WTC11 (cell line): ENCODE data around the gene AK9. TPM values are rescaled to one million over a fixed set of nuclear protein-coding genes. Genes with fewer than 3 reads are reported as not detected.

Experiments used
- ATAC-seq: fragments of 200-7000 bp; cut with Tn5 transposase; 2 replicates; pipeline ENCODE4 v1.10.0; 2021; ENCODE audit warnings: mild to moderate bottlenecking, moderate library complexity
- CTCF ChIA-PET: fragments of 300-600 bp; sonication (Branson Sonifier 250); formaldehyde crosslinking; loops from one replicate; lab custom pipeline; 2021; ENCODE audit warnings: antibody characterized with exemption; lab: Charles Lee
- POLR2A ChIA-PET: fragments of 350-600 bp; sonication (Branson Sonifier 250); formaldehyde crosslinking; loops from one replicate; lab custom pipeline; 2021; ENCODE audit warnings: antibody characterized with exemption; lab: Charles Lee
- DNase-seq: peaks from one replicate; pipeline ENCODE4 v3.0.0; 2021; ENCODE audit warnings: low spot score
- H3K27ac Mint-ChIP-seq: 2 replicates; pipeline ENCODE4 v1.8.0; 2021; ENCODE audit warnings: mixed read lengths
- H3K27me3 Mint-ChIP-seq: 2 replicates; pipeline ENCODE4 v1.8.0; 2021; ENCODE audit warnings: low read depth, mild to moderate bottlenecking, moderate library complexity, mixed read lengths
- H3K36me3 Mint-ChIP-seq: 2 replicates; pipeline ENCODE4 v1.8.0; 2021; ENCODE audit warnings: mixed read lengths
- H3K4me1 Mint-ChIP-seq: 2 replicates; pipeline ENCODE4 v1.8.0; 2022; ENCODE audit warnings: mixed read lengths
- H3K4me3 Mint-ChIP-seq: 2 replicates; pipeline ENCODE4 v1.8.0; 2021; ENCODE audit warnings: mild to moderate bottlenecking, moderate library complexity, mixed read lengths
- H3K9me3 Mint-ChIP-seq: 2 replicates; pipeline ENCODE4 v1.8.0; 2021; ENCODE audit warnings: mixed read lengths
- E2F1 ChIP-seq: sonication (generic); formaldehyde crosslinking; IDR thresholded peaks from 2 replicates; pipeline ENCODE4 v1.8.0; 2022; ENCODE audit warnings: mild to moderate bottlenecking, missing genetic modification reagents
- ELF4 ChIP-seq: sonication (generic); formaldehyde crosslinking; IDR thresholded peaks from 2 replicates; pipeline ENCODE4 v1.8.1; 2022; ENCODE audit warnings: low read depth, mild to moderate bottlenecking, moderate library complexity, missing genetic modification reagents
- EMX1 ChIP-seq: fragments of 250-450 bp; sonication (Bioruptor Pico); IDR thresholded peaks from 2 replicates; pipeline ENCODE4 v1.8.0; 2021; ENCODE audit warnings: mild to moderate bottlenecking
- ESRRA ChIP-seq: sonication (generic); formaldehyde crosslinking; IDR thresholded peaks from 2 replicates; pipeline ENCODE4 v1.8.1; 2022; ENCODE audit warnings: mild to moderate bottlenecking, missing genetic modification reagents, borderline replicate concordance
- FOXJ3 ChIP-seq: sonication (generic); formaldehyde crosslinking; IDR thresholded peaks from 2 replicates; pipeline ENCODE4 v1.9.0; 2021; ENCODE audit warnings: missing genetic modification reagents, mild to moderate bottlenecking, borderline replicate concordance
- FOXK1 ChIP-seq: sonication (generic); formaldehyde crosslinking; IDR thresholded peaks from 2 replicates; pipeline ENCODE4 v1.8.0; 2022; ENCODE audit warnings: mild to moderate bottlenecking, moderate library complexity, missing genetic modification reagents
- KAT7 ChIP-seq: sonication (generic); formaldehyde crosslinking; IDR thresholded peaks from 2 replicates; pipeline ENCODE4 v1.8.1; 2023; ENCODE audit warnings: missing genetic modification reagents, mild to moderate bottlenecking, borderline replicate concordance
- NFATC4 ChIP-seq: fragments of 250-450 bp; sonication (Bioruptor Pico); IDR thresholded peaks from 2 replicates; pipeline ENCODE4 v1.9.0; 2021; ENCODE audit warnings: mild to moderate bottlenecking
- NFE2L1 ChIP-seq: sonication (generic); formaldehyde crosslinking; IDR thresholded peaks from 2 replicates; pipeline ENCODE4 v1.8.1; 2023; ENCODE audit warnings: missing genetic modification reagents
- NFYB ChIP-seq: sonication (generic); formaldehyde crosslinking; conservative IDR thresholded peaks from 2 replicates; pipeline ENCODE4 v1.8.0; 2022; ENCODE audit warnings: low read depth, missing genetic modification reagents
- NR3C1 ChIP-seq: sonication (generic); formaldehyde crosslinking; conservative IDR thresholded peaks from 2 replicates; pipeline ENCODE4 v1.8.1; 2023; ENCODE audit warnings: low read depth, mild to moderate bottlenecking, missing genetic modification reagents
- RORB ChIP-seq: fragments of 250-450 bp; sonication (Bioruptor Pico); IDR thresholded peaks from 2 replicates; pipeline ENCODE4 v1.9.0; 2021; ENCODE audit warnings: mild to moderate bottlenecking
- SMAD3 ChIP-seq: sonication (generic); formaldehyde crosslinking; IDR thresholded peaks from 2 replicates; pipeline ENCODE4 v1.8.0; 2022; ENCODE audit warnings: missing genetic modification reagents, mild to moderate bottlenecking, borderline replicate concordance
- SMAD4 ChIP-seq: sonication (generic); formaldehyde crosslinking; IDR thresholded peaks from 2 replicates; pipeline ENCODE4 v1.8.0; 2022; ENCODE audit warnings: mild to moderate bottlenecking, missing genetic modification reagents
- SP1 ChIP-seq: sonication (generic); formaldehyde crosslinking; conservative IDR thresholded peaks from 2 replicates; pipeline ENCODE4 v1.8.1; 2022; ENCODE audit warnings: missing genetic modification reagents
- TCF7 ChIP-seq: sonication (generic); formaldehyde crosslinking; IDR thresholded peaks from 2 replicates; pipeline ENCODE4 v1.8.0; 2022; ENCODE audit warnings: mild to moderate bottlenecking, low read depth, missing genetic modification reagents, moderate library complexity
- ZNF232 ChIP-seq: sonication (generic); formaldehyde crosslinking; IDR thresholded peaks from 2 replicates; pipeline ENCODE4 v1.8.0; 2022; ENCODE audit warnings: mild to moderate bottlenecking, missing genetic modification reagents
- ZNF416 ChIP-seq: fragments of 250-450 bp; sonication (Bioruptor Pico); IDR thresholded peaks from 2 replicates; pipeline ENCODE4 v1.9.0; 2021; ENCODE audit warnings: mild to moderate bottlenecking, inconsistent platforms
- ZSCAN18 ChIP-seq: fragments of 250-450 bp; sonication (Bioruptor Pico); IDR thresholded peaks from 2 replicates; pipeline ENCODE4 v2.1.2; 2022; ENCODE audit warnings: mild to moderate bottlenecking, moderate library complexity
- total RNA-seq: library from RNA; stranded (reverse); gene quantifications from 3 replicates; pipeline ENCODE4 v1.2.3, GENCODE V29; 2021

Gene AK9
- total RNA-seq, 1 experiment from 2014 or later, result 3.7 TPM

- ATAC-seq (peak; percentile 88), DNase-seq (no peak)
- H3K27me3 Mint-ChIP-seq, result no peaks in the 10 kb centered on the region; the same call in 1 of the 2 replicates
- H3K4me1 Mint-ChIP-seq, result peaks cover 30% of the 10 kb centered on the region
- H3K36me3 Mint-ChIP-seq, result peaks cover 29% of the 10 kb centered on the region
- ChIA-PET POLR2A (no interaction called here), CTCF (no interaction called here)
- no peak for TF ChIP-seq FOXK1 (CRISPR knock-in tag)
- no peak for TF ChIP-seq E2F1 (CRISPR knock-in tag)
- TF ChIP-seq NFYB (CRISPR knock-in tag), result peak; percentile 60; the same call in 1 of the 2 replicates
- TF ChIP-seq NFE2L1 (CRISPR knock-in tag), result no peak
- no peak for TF ChIP-seq NR3C1 (CRISPR knock-in tag)
- no peak for TF ChIP-seq ESRRA (CRISPR knock-in tag)
- no peak for TF ChIP-seq RORB (CRISPR knock-in tag)
- TF ChIP-seq SP1 (CRISPR knock-in tag), result 0 out of 2 replicates have a peak, but pooled peaks have one; percentile 23
- TF ChIP-seq ZNF416 (CRISPR knock-in tag), result no peak
- TF ChIP-seq FOXJ3 (CRISPR knock-in tag), result no peak
- peaks cover 32% of the 10 kb centered on the region for H3K9me3 Mint-ChIP-seq
- peak overlapping the region; percentile 91 for H3K27ac Mint-ChIP-seq
- peak overlapping the region; percentile 2; the same call in 1 of the 2 replicates for H3K4me3 Mint-ChIP-seq
Measured at GRCh38 chr6:109513571-109514071, 177.4 kb downstream of the AK9 start.

GRCh38 chr6:109512271-109512817 lies 178.7 kb downstream of the AK9 start:
- peaks cover 32% of the 10 kb centered on the region for H3K36me3 Mint-ChIP-seq
- H3K27me3 Mint-ChIP-seq, result no peaks in the 10 kb centered on the region; the same call in 1 of the 2 replicates
- peaks cover 43% of the 10 kb centered on the region for H3K4me1 Mint-ChIP-seq
- CTCF ChIA-PET, result no interaction called here
- POLR2A ChIA-PET, result no interaction called here
- peaks cover 36% of the 10 kb centered on the region for H3K9me3 Mint-ChIP-seq
- ATAC-seq, result no peak
- H3K4me3 Mint-ChIP-seq, result no peak overlapping the region
- no peak for DNase-seq
- no peak overlapping the region for H3K27ac Mint-ChIP-seq
- TF ChIP-seq ESRRA (CRISPR knock-in tag), result no peak
- no peak for TF ChIP-seq ZSCAN18 (CRISPR knock-in tag)

GRCh38 chr6:109511832-109512231 lies 179.2 kb downstream of the AK9 start:
- DNase-seq, result no peak
- Mint-ChIP-seq H3K27ac (no peak overlapping the region), H3K36me3 (peaks cover 32% of the 10 kb centered on the region), H3K9me3 (peaks cover 36% of the 10 kb centered on the region), H3K4me1 (peaks cover 48% of the 10 kb centered on the region), H3K4me3 (no peak overlapping the region), H3K27me3 (no peaks in the 10 kb centered on the region; the same call in 1 of the 2 replicates)
- no peak for ATAC-seq
- ChIA-PET POLR2A (no interaction called here), CTCF (interaction anchor here (1.0 kb wide), 1 partner anchor 16 kb away, joined by 4 read pairs; no protein-coding TSS in a partner anchor)
- TF ChIP-seq EMX1 (no peak), FOXK1 (CRISPR knock-in tag) (no peak), NFATC4 (CRISPR knock-in tag) (no peak), TCF7 (CRISPR knock-in tag) (no peak), SMAD4 (CRISPR knock-in tag) (no peak), ELF4 (CRISPR knock-in tag) (no peak), ZNF232 (CRISPR knock-in tag) (no peak), SMAD3 (CRISPR knock-in tag) (no peak), KAT7 (CRISPR knock-in tag) (no peak)
